ENCODE results near the gene SPINK1.

The SPINK1 gene

DNA sequence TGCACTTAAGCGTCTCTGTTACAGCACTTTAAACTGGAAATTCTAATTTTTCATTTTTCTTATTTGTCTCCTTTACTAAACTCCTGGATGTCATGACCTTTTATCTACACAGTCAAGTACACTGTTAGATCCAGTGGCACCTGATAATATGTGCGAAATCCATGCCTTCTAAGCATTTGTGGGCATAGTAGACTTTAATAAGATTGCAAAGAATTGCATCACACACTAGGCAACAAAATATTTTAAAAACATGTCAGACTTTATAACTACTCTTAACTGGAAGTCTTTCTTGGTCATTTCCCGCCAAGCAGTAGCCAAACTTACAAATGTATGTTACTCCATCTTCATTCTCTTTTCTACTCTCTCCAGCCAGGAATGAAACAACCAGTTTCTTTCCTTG is 5.0 kb upstream of the SPINK1 start:
- TF ChIP-seq, protein P1, sequence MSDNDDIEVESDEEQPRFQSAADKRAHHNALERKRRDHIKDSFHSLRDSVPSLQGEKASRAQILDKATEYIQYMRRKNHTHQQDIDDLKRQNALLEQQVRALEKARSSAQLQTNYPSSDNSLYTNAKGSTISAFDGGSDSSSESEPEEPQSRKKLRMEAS (IDR thresholded peaks at IDR 0.05) = no peak
- TF ChIP-seq CREB1 (IDR thresholded peaks at IDR 0.05; ENCODE audit: low read depth) = no peak
- TF ChIP-seq YY1 (IDR thresholded peaks at IDR 0.05; ENCODE audit: low read depth) = no peak
- no peak for TF ChIP-seq NFIC (IDR thresholded peaks at IDR 0.05)
- TF ChIP-seq, protein P2, sequence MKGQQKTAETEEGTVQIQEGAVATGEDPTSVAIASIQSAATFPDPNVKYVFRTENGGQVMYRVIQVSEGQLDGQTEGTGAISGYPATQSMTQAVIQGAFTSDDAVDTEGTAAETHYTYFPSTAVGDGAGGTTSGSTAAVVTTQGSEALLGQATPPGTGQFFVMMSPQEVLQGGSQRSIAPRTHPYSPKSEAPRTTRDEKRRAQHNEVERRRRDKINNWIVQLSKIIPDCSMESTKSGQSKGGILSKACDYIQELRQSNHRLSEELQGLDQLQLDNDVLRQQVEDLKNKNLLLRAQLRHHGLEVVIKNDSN (IDR thresholded peaks at IDR 0.05) = no peak
- no peak for TF ChIP-seq TAF1 (IDR thresholded peaks at IDR 0.05; ENCODE audit: low read depth)
- TF ChIP-seq ZBTB7A (IDR thresholded peaks at IDR 0.05; ENCODE audit: low read depth) = no peak
- TF ChIP-seq TCF12 (IDR thresholded peaks at IDR 0.05; ENCODE audit: low read depth) = no peak
- TF ChIP-seq CEBPB (IDR thresholded peaks at IDR 0.05) = no peak
- TF ChIP-seq EP300 (IDR thresholded peaks at IDR 0.05; ENCODE audit: borderline replicate concordance) = no peak
- no peak for TF ChIP-seq FOXM1 (IDR thresholded peaks at IDR 0.05; ENCODE audit: borderline replicate concordance, low read depth)
- no peak for TF ChIP-seq EGR1 (IDR thresholded peaks at IDR 0.05)
- TF ChIP-seq RAD21 (IDR thresholded peaks at IDR 0.05; ENCODE audit: low read depth) = no peak
- TF ChIP-seq, protein P3, sequence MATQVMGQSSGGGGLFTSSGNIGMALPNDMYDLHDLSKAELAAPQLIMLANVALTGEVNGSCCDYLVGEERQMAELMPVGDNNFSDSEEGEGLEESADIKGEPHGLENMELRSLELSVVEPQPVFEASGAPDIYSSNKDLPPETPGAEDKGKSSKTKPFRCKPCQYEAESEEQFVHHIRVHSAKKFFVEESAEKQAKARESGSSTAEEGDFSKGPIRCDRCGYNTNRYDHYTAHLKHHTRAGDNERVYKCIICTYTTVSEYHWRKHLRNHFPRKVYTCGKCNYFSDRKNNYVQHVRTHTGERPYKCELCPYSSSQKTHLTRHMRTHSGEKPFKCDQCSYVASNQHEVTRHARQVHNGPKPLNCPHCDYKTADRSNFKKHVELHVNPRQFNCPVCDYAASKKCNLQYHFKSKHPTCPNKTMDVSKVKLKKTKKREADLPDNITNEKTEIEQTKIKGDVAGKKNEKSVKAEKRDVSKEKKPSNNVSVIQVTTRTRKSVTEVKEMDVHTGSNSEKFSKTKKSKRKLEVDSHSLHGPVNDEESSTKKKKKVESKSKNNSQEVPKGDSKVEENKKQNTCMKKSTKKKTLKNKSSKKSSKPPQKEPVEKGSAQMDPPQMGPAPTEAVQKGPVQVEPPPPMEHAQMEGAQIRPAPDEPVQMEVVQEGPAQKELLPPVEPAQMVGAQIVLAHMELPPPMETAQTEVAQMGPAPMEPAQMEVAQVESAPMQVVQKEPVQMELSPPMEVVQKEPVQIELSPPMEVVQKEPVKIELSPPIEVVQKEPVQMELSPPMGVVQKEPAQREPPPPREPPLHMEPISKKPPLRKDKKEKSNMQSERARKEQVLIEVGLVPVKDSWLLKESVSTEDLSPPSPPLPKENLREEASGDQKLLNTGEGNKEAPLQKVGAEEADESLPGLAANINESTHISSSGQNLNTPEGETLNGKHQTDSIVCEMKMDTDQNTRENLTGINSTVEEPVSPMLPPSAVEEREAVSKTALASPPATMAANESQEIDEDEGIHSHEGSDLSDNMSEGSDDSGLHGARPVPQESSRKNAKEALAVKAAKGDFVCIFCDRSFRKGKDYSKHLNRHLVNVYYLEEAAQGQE (IDR thresholded peaks at IDR 0.05; ENCODE audit: low read depth) = no peak
- no peak for TF ChIP-seq TEAD4 (IDR thresholded peaks at IDR 0.05)

DNA sequence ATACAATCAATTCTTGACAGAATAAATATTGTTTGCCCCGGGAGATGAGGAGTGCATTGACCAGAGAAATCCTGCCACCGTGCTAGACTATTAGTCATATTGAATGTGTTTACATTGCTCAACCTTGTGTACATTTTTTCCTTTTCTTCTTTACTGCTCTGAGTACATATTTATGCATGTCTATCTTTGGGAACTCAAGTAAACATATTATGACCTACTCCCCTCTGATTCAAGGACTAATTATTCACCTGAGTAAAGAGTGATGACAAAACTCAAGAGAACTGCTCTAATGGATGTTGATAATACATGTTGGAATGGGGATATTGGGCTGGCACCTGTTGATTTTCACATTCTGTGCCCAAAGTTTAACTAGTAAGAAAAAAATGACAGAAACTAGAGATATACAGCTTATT is 3.9 kb upstream of the SPINK1 start:
- TF ChIP-seq ZBTB7A (IDR thresholded peaks at IDR 0.05; ENCODE audit: low read depth) = no peak
- no peak for TF ChIP-seq FOXM1 (IDR thresholded peaks at IDR 0.05; ENCODE audit: borderline replicate concordance, low read depth)
- no peak for TF ChIP-seq EP300 (IDR thresholded peaks at IDR 0.05; ENCODE audit: borderline replicate concordance)
- TF ChIP-seq NFIC (IDR thresholded peaks at IDR 0.05) = no peak
- TF ChIP-seq, protein P3 (IDR thresholded peaks at IDR 0.05; ENCODE audit: low read depth) = no peak
- TF ChIP-seq, protein P1 (IDR thresholded peaks at IDR 0.05) = no peak
- TF ChIP-seq YY1 (IDR thresholded peaks at IDR 0.05; ENCODE audit: low read depth) = no peak
- TF ChIP-seq CEBPB (IDR thresholded peaks at IDR 0.05) = no peak
- TF ChIP-seq, protein P2 (IDR thresholded peaks at IDR 0.05) = no peak
- no peak for TF ChIP-seq CREB1 (IDR thresholded peaks at IDR 0.05; ENCODE audit: low read depth)
- no peak for TF ChIP-seq TCF12 (IDR thresholded peaks at IDR 0.05; ENCODE audit: low read depth)
- TF ChIP-seq TEAD4 (IDR thresholded peaks at IDR 0.05) = no peak
- no peak for TF ChIP-seq RAD21 (IDR thresholded peaks at IDR 0.05; ENCODE audit: low read depth)
- no peak for TF ChIP-seq EGR1 (IDR thresholded peaks at IDR 0.05)
- TF ChIP-seq TAF1 (IDR thresholded peaks at IDR 0.05; ENCODE audit: low read depth) = no peak

DNA sequence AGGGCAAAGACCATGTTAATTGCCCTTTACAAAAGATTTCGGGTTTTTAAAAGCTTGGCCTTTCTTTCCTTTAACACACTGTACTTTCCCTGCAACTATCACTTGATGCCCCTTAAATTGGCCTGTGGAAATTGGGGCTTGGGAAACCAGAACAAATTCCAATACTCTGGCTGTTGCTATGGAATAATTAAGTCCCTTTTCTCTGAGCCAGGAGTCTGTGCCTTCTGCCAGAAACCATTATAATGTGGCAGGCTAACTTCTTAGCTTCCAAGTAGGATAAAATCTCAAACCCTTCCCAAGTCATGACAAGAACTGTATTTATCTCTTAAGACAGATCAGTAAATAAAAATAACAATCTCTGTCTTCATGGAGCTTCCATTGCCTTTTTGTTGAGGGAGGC is 1.1 kb upstream of the SPINK1 start:
- TF ChIP-seq TAF1 (IDR thresholded peaks at IDR 0.05; ENCODE audit: low read depth) (no peak), CEBPB (IDR thresholded peaks at IDR 0.05) (no peak), RAD21 (IDR thresholded peaks at IDR 0.05; ENCODE audit: low read depth) (no peak), YY1 (IDR thresholded peaks at IDR 0.05; ENCODE audit: low read depth) (no peak), CREB1 (IDR thresholded peaks at IDR 0.05; ENCODE audit: low read depth) (no peak), FOXM1 (IDR thresholded peaks at IDR 0.05; ENCODE audit: borderline replicate concordance, low read depth) (no peak), EP300 (IDR thresholded peaks at IDR 0.05; ENCODE audit: borderline replicate concordance) (no peak), NFIC (IDR thresholded peaks at IDR 0.05) (no peak), ZBTB7A (IDR thresholded peaks at IDR 0.05; ENCODE audit: low read depth) (no peak)
- TF ChIP-seq, protein P1 (IDR thresholded peaks at IDR 0.05) = no peak
- TF ChIP-seq, protein P3 (IDR thresholded peaks at IDR 0.05; ENCODE audit: low read depth) = no peak

DNA sequence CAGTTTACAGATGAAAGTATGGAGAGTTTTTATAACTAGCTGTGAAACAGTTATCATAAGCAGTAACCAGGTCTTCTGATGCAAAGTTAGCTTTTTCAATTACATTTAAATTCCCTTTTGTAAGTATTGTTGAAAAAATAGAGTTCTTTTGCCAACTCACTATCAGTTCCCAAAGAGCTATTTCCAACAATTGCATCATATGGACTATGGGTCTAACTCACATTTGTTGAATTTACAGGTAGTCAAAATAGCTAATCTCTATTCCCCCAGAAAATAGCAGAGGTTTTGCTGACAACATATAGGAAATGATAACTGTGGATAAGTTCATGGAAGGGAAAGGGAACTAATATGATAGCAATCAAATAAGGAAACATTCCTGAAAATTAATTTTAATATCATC is 1.4 kb downstream of the SPINK1 start:
- no peak for TF ChIP-seq YY1 (IDR thresholded peaks at IDR 0.05; ENCODE audit: low read depth)
- TF ChIP-seq, protein P2 (IDR thresholded peaks at IDR 0.05) = no peak
- TF ChIP-seq, protein P1 (IDR thresholded peaks at IDR 0.05) = no peak
- TF ChIP-seq EP300 (IDR thresholded peaks at IDR 0.05; ENCODE audit: borderline replicate concordance) = no peak
- no peak for TF ChIP-seq EGR1 (IDR thresholded peaks at IDR 0.05)
- no peak for TF ChIP-seq TEAD4 (IDR thresholded peaks at IDR 0.05)

Measured in Ishikawa (cell line).